Measurements from ENCODE around the gene AP2A1. TPM values are rescaled to one million over a fixed set of nuclear protein-coding genes. Genes with fewer than 3 reads are reported as not detected.
A peak's percentile ranks its signal among the peaks of the same experiment; 100 is the strongest.

Gene AP2A1
- total RNA-seq, 2 donors from 2014 or later = 43.3 to 51.5 TPM

DNA sequence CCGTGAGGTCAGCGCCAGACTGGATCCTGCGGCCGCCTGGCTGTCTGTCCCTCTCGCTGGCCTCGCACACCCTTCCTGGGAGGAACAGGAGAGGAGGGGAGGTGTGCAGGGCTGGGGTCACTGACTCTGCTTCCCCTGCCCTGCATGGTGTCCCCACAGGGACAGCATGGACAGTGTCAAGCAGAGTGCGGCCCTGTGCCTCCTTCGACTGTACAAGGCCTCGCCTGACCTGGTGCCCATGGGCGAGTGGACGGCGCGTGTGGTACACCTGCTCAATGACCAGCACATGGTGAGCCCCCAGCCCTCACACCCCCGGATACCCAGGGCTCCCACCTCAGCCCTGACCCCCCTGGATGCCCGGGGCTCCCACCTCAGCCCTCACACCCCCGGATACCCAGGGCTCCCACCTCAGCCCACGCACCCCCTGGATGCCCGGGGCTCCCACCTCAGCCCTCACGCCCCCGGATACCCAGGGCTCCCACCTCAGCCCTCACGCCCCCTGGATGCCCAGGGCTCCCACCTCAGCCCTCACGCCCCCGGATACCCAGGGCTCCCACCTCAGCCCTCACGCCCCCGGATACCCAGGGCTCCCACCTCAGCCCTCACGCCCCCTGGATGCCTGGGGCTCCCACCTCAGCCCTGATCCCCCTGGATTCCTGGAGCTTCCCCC lies 25.1 kb downstream of the AP2A1 start:
- H3K27me3 Mint-ChIP-seq = no peaks in the 10 kb centered on the region
- peaks cover 7% of the 10 kb centered on the region for H3K36me3 Mint-ChIP-seq (ENCODE audit: low read depth)
- no peak for ATAC-seq

DNA sequence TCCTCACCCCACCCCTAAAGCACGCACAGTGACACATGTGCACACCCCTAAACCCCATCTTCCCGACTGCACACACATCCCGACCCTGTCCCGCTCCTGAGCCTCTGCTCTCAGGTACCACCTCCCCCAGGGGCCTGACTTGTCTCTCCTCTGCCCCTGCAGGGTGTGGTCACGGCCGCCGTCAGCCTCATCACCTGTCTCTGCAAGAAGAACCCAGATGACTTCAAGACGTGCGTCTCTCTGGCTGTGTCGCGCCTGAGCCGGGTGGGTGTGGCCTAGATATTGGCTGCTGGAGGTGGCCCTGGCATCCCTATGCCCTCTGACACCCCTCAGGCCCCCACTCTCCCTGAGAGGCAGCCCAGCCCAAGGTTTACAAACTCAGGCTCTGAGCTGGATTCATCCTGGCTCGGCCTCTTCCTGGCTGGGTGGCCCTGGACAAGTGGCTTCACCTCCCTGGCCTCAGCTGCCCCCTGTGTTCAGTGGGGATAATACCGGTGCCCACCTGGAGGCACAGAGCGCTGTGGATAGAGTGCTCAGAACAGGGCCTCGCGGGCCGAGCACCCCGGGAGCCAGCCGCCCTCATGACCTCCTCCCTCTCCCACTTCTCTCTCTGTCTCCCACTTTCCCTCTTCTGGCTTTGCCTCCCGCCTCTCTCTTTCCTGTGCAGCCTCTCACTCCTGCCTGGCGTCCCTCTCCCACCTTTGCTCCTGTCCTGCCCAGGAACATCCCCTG lies 26.2 kb downstream of the AP2A1 start:
- H3K27ac Mint-ChIP-seq = no peak overlapping the region
- H3K36me3 Mint-ChIP-seq (ENCODE audit: low read depth) = peaks cover 7% of the 10 kb centered on the region

More for the DNA sequence above, 25.1 kb downstream of the AP2A1 start:
- no peaks in the 10 kb centered on the region for H3K9me3 ChIP-seq (ENCODE audit: control insufficient read depth, low read length, poor library complexity, severe bottlenecking)
- H3K4me1 Mint-ChIP-seq = peaks cover 4% of the 10 kb centered on the region
- H3K27ac Mint-ChIP-seq = no peak overlapping the region
- no peak overlapping the region for H3K4me3 Mint-ChIP-seq
- DNase-seq = no peak

DNA sequence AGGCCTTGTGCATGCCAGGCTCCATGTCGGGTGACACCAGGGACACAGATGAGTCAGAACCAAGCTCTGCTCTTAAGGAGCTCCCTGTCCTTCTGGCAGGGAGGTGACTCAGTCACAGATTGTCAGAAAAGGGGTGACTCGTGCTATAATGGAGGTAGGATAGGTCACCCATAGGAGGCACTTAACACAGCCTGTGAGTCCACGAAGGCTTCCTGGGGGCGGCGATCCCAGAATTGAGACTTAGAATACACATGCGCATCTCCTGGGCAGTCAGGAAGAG lies 26.7 kb downstream of the AP2A1 start:
- peaks cover 4% of the 10 kb centered on the region for H3K4me1 Mint-ChIP-seq
- no peaks in the 10 kb centered on the region for H3K27me3 Mint-ChIP-seq
- peaks cover 4% of the 10 kb centered on the region for H3K36me3 Mint-ChIP-seq (ENCODE audit: low read depth)
- ATAC-seq = no peak
- no peak overlapping the region for H3K27ac Mint-ChIP-seq
- no peak overlapping the region for H3K4me3 Mint-ChIP-seq
- no peaks in the 10 kb centered on the region for H3K9me3 ChIP-seq (ENCODE audit: control insufficient read depth, low read length, poor library complexity, severe bottlenecking)
- no peak for DNase-seq

More for the DNA sequence above, 26.2 kb downstream of the AP2A1 start:
- no peak for ATAC-seq
- Mint-ChIP-seq H3K4me1 (peaks cover 4% of the 10 kb centered on the region), H3K4me3 (no peak overlapping the region), H3K27me3 (no peaks in the 10 kb centered on the region)
- no peak for DNase-seq
- no peaks in the 10 kb centered on the region for H3K9me3 ChIP-seq (ENCODE audit: control insufficient read depth, low read length, poor library complexity, severe bottlenecking)

DNA sequence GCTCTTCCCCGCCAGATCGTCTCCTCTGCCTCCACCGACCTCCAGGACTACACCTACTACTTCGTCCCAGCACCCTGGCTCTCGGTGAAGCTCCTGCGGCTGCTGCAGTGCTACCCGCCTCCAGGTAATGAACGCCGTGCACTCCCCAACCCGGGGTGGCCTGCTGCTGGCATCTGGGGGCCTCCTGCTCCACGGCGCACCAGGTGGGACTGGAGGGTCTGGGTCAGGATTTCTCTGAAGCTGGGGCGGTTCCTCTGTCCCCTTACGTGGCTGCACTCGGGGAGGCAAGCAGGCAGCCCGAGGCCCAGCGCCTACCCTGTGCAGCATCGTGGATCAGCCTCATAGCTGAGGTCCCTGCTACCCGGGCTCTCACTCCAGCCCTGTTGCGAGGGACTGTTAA lies 28.8 kb downstream of the AP2A1 start:
- no peak for ATAC-seq
- peaks cover 4% of the 10 kb centered on the region for H3K36me3 Mint-ChIP-seq (ENCODE audit: low read depth)
- no peak overlapping the region for H3K27ac Mint-ChIP-seq
- no peak for DNase-seq
- H3K9me3 ChIP-seq (ENCODE audit: control insufficient read depth, low read length, poor library complexity, severe bottlenecking) = no peaks in the 10 kb centered on the region
- no peak overlapping the region for H3K4me3 Mint-ChIP-seq
- peaks cover 2% of the 10 kb centered on the region for H3K4me1 Mint-ChIP-seq
- no peaks in the 10 kb centered on the region for H3K27me3 Mint-ChIP-seq

DNA sequence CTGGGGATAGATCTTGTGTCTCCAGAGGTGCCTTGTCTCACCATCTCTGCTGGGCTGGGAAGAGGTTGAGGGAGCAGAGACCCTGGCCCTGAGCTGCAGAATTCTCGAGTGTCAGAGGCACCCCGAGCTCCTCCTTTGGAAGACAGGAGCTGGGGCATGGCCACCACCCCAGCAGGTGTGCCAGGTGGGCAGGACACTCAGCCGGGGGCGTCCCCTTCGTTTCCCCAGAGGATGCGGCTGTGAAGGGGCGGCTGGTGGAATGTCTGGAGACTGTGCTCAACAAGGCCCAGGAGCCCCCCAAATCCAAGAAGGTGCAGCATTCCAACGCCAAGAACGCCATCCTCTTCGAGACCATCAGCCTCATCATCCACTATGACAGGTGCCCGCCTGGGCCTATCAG lies 31.8 kb downstream of the AP2A1 start:
- no peaks in the 10 kb centered on the region for H3K4me1 Mint-ChIP-seq
- ATAC-seq (no peak), DNase-seq (no peak)
- H3K36me3 Mint-ChIP-seq (ENCODE audit: low read depth) = peaks cover under 1% of the 10 kb centered on the region
- no peaks in the 10 kb centered on the region for H3K27me3 Mint-ChIP-seq
- H3K9me3 ChIP-seq (ENCODE audit: control insufficient read depth, low read length, poor library complexity, severe bottlenecking) = no peaks in the 10 kb centered on the region
- no peak overlapping the region for H3K4me3 Mint-ChIP-seq
- H3K27ac Mint-ChIP-seq = no peak overlapping the region

DNA sequence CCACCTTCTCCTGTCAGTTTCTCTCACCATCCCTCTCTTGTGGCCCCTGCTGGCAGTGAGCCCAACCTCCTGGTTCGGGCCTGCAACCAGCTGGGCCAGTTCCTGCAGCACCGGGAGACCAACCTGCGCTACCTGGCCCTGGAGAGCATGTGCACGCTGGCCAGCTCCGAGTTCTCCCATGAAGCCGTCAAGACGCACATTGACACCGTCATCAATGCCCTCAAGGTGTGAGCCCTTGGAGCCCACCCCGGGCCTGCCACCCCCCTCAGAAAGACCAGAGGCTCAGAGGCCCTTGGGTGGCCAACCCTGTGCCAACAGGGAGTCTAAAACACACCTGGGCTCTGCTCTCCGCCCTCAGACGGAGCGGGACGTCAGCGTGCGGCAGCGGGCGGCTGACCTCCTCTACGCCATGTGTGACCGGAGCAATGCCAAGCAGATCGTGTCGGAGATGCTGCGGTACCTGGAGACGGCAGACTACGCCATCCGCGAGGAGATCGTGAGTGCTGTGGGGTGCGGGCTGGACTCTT lies 32.5 kb downstream of the AP2A1 start:
- H3K36me3 Mint-ChIP-seq (ENCODE audit: low read depth) = no peaks in the 10 kb centered on the region
- no peaks in the 10 kb centered on the region for H3K27me3 Mint-ChIP-seq
- no peak overlapping the region for H3K27ac Mint-ChIP-seq

DNA sequence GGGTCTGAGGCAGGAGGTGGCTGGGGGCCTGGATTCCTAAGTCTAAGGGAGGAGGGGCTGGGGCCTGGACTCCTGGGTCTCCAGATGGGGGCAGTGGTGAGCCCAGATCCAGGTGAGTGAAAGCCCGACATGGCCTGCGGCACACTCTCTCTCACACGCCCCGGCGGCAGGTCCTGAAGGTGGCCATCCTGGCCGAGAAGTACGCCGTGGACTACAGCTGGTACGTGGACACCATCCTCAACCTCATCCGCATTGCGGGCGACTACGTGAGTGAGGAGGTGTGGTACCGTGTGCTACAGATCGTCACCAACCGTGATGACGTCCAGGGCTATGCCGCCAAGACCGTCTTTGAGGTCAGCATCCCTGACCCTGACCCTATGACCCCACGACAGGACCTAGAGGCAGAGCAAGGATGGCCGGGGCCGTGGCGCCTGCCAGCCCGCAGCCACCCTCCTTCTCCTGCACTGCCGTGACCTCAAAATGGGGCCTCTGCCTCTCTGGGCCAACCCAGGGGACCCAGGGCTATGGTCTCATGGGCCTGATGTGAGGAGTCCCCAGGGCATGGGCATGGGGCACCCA lies 33.1 kb downstream of the AP2A1 start:
- no peak overlapping the region for H3K27ac Mint-ChIP-seq
- peak; percentile 30 for ATAC-seq
- no peak for DNase-seq
- no peak overlapping the region for H3K4me3 Mint-ChIP-seq
- H3K4me1 Mint-ChIP-seq = no peaks in the 10 kb centered on the region
- no peaks in the 10 kb centered on the region for H3K27me3 Mint-ChIP-seq
- no peaks in the 10 kb centered on the region for H3K9me3 ChIP-seq (ENCODE audit: control insufficient read depth, low read length, poor library complexity, severe bottlenecking)
- no peaks in the 10 kb centered on the region for H3K36me3 Mint-ChIP-seq (ENCODE audit: low read depth)

More for the DNA sequence above, 32.5 kb downstream of the AP2A1 start:
- H3K4me3 Mint-ChIP-seq = no peak overlapping the region
- ATAC-seq (no peak), DNase-seq (no peak)
- no peaks in the 10 kb centered on the region for H3K9me3 ChIP-seq (ENCODE audit: control insufficient read depth, low read length, poor library complexity, severe bottlenecking)
- no peaks in the 10 kb centered on the region for H3K4me1 Mint-ChIP-seq

DNA sequence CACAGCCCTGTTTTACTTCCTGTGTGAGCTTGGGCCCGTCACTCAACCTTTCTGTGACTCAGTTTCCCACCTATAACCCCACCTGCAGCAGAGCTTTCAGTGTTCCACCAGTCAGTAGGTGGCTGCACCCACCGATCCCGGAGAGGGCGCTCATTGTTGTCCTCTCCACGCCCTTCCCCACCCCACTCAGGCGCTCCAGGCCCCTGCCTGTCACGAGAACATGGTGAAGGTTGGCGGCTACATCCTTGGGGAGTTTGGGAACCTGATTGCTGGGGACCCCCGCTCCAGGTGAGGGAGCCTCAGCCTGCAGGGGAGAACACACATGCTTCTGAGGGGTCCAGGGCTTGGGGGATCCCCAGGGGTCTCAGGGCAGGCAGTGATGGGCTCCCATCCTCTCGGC lies 34.0 kb downstream of the AP2A1 start:
- no peak for ATAC-seq
- Mint-ChIP-seq H3K27ac (no peak overlapping the region), H3K4me3 (no peak overlapping the region), H3K27me3 (no peaks in the 10 kb centered on the region), H3K36me3 (ENCODE audit: low read depth) (no peaks in the 10 kb centered on the region), H3K4me1 (no peaks in the 10 kb centered on the region)
- no peak for DNase-seq
- no peaks in the 10 kb centered on the region for H3K9me3 ChIP-seq (ENCODE audit: control insufficient read depth, low read length, poor library complexity, severe bottlenecking)

DNA sequence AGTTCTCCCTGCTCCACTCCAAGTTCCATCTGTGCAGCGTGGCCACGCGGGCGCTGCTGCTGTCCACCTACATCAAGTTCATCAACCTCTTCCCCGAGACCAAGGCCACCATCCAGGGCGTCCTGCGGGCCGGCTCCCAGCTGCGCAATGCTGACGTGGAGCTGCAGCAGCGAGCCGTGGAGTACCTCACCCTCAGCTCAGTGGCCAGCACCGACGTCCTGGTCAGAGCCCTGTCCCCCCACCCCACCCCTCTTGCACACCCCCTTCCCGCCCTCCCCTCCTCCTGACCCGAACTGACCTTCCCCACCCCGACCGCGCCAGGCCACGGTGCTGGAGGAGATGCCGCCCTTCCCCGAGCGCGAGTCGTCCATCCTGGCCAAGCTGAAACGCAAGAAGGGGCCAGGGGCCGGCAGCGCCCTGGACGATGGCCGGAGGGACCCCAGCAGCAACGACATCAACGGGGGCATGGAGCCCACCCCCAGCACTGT lies 34.6 kb downstream of the AP2A1 start:
- peaks cover 3% of the 10 kb centered on the region for H3K36me3 Mint-ChIP-seq (ENCODE audit: low read depth)
- ATAC-seq = no peak
- H3K27me3 Mint-ChIP-seq = no peaks in the 10 kb centered on the region
- H3K27ac Mint-ChIP-seq = no peak overlapping the region
- peaks cover 3% of the 10 kb centered on the region for H3K4me1 Mint-ChIP-seq
- no peaks in the 10 kb centered on the region for H3K9me3 ChIP-seq (ENCODE audit: control insufficient read depth, low read length, poor library complexity, severe bottlenecking)
- DNase-seq = no peak
- H3K4me3 Mint-ChIP-seq = no peak overlapping the region

DNA sequence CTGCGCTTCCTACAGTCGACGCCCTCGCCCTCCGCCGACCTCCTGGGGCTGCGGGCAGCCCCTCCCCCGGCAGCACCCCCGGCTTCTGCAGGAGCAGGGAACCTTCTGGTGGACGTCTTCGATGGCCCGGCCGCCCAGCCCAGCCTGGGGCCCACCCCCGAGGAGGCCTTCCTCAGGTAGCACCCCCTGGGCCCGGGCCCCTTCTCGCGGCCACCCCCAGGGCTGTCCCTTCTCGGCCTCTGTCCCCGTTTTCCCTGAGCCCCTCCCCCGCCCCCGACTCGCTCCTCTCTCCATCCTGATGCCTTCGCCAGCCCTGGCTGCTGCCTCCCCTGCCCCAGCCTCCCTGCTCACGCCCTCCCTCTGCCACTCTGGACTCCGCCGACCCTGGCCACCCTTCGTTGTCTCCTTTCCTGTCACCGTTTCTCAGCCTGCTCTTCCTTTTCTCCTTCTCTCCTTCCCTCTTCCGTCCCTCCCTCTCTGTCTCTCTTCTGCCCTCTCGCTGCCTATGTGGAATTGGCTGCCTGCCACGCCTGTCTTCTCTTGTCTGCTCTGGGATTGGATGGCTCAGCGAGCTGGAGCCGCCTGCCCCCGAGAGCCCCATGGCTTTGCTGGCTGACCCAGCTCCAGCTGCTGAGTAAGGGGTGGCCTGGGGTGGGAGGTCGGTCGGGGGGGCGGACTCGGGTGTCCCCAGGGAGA lies 35.3 kb downstream of the AP2A1 start:
- no peaks in the 10 kb centered on the region for H3K27me3 Mint-ChIP-seq
- peaks cover 3% of the 10 kb centered on the region for H3K36me3 Mint-ChIP-seq (ENCODE audit: low read depth)
- H3K27ac Mint-ChIP-seq = no peak overlapping the region
- DNase-seq = no peak
- H3K4me3 Mint-ChIP-seq = no peak overlapping the region
- no peaks in the 10 kb centered on the region for H3K9me3 ChIP-seq (ENCODE audit: control insufficient read depth, low read length, poor library complexity, severe bottlenecking)
- H3K4me1 Mint-ChIP-seq = peaks cover 3% of the 10 kb centered on the region
- no peak for ATAC-seq

DNA sequence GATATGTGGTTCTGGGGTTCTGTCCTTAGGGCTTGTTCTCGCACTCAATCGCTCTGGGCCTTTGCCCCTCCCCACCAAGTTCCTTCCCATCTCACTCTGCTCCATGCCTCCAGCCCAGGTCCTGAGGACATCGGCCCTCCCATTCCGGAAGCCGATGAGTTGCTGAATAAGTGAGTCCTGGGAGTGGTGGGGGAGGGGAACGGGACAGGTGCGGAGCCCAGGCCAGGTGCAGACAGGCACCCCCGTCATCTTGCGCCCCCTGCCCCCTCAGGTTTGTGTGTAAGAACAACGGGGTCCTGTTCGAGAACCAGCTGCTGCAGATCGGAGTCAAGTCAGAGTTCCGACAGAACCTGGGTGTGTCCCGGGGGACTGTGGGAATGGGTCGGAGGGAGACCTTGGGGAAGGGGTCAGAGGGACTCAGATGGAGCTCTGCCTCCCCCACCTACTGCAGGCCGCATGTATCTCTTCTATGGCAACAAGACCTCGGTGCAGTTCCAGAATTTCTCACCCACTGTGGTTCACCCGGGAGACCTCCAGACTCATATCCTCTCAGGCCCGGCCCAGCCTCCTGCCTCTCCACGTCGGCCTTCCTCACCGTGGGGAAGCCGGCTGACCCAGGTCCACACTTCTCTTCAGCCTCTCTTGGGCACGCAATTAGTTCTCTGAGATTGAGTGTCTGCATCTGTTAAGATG lies 36.2 kb downstream of the AP2A1 start:
- Mint-ChIP-seq H3K4me3 (no peak overlapping the region), H3K27me3 (no peaks in the 10 kb centered on the region), H3K27ac (no peak overlapping the region), H3K4me1 (peaks cover 4% of the 10 kb centered on the region), H3K36me3 (ENCODE audit: low read depth) (peaks cover 3% of the 10 kb centered on the region)
- ATAC-seq (no peak), DNase-seq (no peak)
- no peaks in the 10 kb centered on the region for H3K9me3 ChIP-seq (ENCODE audit: control insufficient read depth, low read length, poor library complexity, severe bottlenecking)

DNA sequence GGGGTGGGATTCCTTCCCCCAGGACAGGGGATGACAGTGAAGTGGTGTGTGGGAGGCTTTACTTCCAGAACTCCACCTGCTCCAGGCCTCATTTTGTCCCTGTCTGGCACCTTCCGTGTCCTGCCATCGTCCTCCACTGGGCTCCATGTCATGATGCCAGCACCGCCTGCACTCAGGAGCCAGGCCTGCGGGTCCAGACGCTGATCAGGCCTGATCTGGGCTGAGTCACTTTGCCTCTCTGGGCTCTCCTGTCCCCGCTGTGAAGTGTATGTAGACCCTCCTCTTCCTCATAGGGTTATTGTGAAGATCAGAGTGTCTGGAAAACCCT lies 36.7 kb downstream of the AP2A1 start:
- peaks cover 5% of the 10 kb centered on the region for H3K4me1 Mint-ChIP-seq
- H3K36me3 Mint-ChIP-seq (ENCODE audit: low read depth) = peaks cover 3% of the 10 kb centered on the region
- H3K27ac Mint-ChIP-seq = no peak overlapping the region
- no peak for ATAC-seq
- no peak overlapping the region for H3K4me3 Mint-ChIP-seq
- DNase-seq = no peak
- H3K9me3 ChIP-seq (ENCODE audit: control insufficient read depth, low read length, poor library complexity, severe bottlenecking) = no peaks in the 10 kb centered on the region
- H3K27me3 Mint-ChIP-seq = no peaks in the 10 kb centered on the region

All from T-helper 17 cell (primary cell).